Neural progenitor cell (in vitro differentiated cells): ENCODE data around the gene SIAH3.

Experiments
- EZH2 ChIP-seq: fragments of 200-600 bp; sonication (generic); IDR thresholded peaks from 2 replicates; pipeline ENCODE4 v1.6.1; 2017; ENCODE audit warnings: antibody characterized with exemption, mild to moderate bottlenecking, moderate library complexity
- EZH2phosphoT487 ChIP-seq: fragments of 200-600 bp; sonication (generic); IDR thresholded peaks from 2 replicates; pipeline ENCODE4 v1.6.1; 2017; ENCODE audit warnings: antibody characterized with exemption
- TF ChIP-seq, protein P1 (sequence below): fragments of 200-600 bp; sonication (generic); IDR thresholded peaks from 2 replicates; pipeline ENCODE4 v1.5.1; 2017; ENCODE audit warnings: antibody characterized with exemption, mild to moderate bottlenecking

GRCh38 chr13:45786293-45786920 is 65.1 kb downstream of the SIAH3 start:
- TF ChIP-seq, protein P1, sequence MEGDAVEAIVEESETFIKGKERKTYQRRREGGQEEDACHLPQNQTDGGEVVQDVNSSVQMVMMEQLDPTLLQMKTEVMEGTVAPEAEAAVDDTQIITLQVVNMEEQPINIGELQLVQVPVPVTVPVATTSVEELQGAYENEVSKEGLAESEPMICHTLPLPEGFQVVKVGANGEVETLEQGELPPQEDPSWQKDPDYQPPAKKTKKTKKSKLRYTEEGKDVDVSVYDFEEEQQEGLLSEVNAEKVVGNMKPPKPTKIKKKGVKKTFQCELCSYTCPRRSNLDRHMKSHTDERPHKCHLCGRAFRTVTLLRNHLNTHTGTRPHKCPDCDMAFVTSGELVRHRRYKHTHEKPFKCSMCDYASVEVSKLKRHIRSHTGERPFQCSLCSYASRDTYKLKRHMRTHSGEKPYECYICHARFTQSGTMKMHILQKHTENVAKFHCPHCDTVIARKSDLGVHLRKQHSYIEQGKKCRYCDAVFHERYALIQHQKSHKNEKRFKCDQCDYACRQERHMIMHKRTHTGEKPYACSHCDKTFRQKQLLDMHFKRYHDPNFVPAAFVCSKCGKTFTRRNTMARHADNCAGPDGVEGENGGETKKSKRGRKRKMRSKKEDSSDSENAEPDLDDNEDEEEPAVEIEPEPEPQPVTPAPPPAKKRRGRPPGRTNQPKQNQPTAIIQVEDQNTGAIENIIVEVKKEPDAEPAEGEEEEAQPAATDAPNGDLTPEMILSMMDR, result no peak
- no peak for TF ChIP-seq EZH2
- no peak for TF ChIP-seq EZH2phosphoT487
